HG02870 (cell line): ENCODE results near the gene AGRN.

ENCODE experiments used
- ATAC-seq: cut with Tn5 transposase; IDR thresholded peaks from one replicate; pipeline ENCODE4 v1.9.1; 2021; ENCODE audit warnings: mild to moderate bottlenecking, moderate library complexity; ENCODE audit not compliant: unreplicated experiment

The AGRN gene

DNA sequence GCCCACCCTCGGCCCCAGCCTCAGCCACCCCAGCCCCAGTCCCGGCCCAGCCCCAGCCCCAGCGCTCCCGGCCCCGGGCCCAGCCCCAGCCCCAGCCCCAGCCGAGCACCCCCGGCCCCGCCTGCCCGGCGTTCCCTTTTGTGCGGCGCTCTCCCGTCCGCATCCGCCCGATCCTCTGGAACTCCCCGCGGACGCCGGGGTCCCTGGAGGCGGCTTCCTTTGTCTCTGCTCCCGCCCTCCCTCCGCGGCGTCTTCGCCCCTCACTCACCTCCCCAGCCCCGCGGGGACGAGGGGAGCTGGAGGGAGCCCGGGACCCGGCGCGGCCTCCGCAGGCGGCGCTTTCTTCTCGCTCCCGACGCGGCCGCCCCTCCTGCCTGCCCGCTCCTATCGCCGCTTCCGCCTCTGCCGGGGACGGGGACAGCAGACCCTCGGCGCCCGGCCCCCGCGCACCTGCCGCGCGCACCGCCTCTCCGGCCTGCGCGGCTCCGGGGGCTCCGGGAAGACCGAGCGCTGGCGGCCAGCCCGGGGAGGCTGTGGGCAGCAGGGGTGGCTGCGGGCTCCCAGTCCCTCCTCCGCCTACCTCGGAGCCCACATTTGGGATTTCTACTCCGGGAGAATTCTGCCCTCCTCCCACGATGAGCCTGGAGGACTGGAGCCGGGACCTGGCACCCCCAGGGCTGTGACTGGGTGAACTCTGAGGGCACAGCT, 14.0 kb downstream of the AGRN start:
- no peak for ATAC-seq

DNA sequence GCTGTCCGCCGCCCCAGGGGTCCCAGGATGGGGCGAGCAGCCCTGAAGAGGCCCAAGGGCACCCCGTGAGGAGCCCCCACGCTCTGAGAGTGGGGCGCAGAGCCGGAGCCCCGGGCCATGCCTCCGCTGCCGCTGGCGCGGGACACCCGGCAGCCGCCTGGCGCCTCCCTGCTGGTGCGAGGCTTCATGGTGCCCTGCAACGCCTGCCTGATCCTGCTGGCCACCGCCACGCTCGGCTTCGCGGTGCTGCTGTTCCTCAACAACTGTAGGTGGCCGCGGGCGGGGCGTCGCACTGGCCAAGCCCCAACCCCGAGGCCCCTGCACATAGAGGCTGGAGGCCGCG, 14.5 kb downstream of the AGRN start:
- ATAC-seq: no peak

DNA sequence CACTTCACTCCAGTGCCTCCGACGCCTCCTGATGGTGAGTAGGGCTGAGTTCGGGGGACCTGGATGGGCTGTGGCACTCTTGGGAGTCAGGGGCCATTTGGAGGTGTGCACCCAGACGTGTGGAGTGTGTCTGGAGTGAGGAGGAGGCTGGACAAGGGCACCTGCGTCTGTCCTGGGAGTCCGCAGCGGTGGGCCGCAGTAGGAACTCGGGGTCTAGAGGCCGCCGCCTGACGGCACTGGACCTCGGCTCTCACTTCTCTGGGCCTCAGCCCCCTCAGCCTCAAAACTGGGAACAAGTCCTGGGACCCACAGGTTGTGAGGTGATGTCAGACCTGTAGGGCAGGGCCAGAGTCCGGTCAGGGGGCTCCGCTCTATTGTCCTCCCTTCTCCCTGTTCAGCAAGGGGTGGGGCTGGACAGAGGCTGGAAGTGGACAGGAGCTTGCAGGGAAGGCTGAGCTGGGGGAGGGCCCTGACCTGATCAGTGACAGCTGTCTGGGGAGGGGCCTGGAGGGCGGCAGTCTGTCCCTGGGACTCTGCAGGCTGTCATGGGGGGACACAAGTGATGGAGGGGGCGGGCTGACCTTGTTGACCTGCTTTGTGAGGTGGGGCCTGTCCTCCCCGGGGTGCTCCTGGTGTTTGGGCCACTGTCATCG, 15.5 kb downstream of the AGRN start:
- no peak for ATAC-seq

DNA sequence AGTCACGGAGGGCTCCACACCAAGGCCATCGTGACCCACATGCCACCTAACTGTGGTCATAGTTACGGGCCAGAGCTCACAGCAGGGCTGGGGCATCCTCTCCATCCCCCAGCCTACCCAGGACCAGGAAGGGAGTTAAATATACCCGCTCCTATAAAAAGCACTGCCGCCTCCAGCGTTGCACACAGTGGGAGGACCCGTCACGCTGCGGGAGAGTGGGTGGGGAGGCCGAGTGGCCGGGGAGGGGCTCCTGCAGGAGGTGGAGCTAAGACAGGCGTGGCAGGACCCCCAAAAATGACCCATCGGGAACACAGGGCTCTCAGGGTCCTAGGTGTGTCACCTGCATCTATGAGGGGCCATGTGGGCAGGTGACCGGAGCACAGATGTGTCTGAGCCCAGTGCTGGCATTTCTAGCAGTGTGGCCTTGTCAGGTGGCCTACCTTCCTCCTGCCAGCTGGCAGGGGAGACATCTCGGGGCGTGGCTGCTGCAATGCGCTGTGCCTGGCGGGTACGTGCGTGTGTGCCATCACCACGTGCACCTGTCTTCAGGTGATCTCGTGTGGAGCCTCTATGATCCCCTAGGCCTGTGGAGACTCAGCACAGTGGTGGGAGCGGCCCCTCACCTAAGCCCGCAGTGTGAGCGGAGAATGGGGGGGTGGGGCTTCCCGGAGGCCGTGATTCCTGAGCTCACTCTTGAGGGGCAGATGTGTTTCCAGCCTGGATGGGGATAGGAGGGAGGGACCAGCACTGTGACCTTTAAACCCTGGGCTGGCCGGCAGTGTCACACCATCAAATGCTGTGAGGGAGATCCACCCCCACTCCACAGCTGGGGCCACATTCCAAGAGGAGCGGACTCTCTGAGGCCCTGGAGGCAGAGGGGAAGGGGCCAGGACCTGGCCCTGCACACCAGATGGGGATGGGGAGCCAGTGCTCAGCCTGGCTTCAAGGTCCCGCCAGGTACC, 17.7 kb downstream of the AGRN start:
- no peak for ATAC-seq

DNA sequence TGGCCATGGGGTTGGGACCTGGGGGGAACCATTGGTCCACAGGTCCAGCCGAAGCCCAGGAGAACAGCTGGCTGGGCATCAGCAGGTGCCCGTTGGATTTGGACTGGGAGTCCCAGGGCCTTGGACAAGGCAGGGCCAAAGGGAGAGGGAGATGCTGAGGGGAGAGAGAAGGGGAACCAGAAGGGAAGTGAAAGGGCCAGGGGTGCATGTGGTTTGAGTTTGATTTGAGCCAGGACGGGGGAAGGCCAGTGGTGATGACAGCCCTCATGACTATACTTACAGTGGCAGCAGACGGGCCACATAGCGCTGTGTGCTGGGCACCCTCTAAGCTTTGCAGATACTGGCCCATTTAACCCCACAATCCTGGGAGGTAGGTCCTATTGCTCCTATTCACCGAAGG, 18.8 kb downstream of the AGRN start:
- ATAC-seq: peak; percentile 50

DNA sequence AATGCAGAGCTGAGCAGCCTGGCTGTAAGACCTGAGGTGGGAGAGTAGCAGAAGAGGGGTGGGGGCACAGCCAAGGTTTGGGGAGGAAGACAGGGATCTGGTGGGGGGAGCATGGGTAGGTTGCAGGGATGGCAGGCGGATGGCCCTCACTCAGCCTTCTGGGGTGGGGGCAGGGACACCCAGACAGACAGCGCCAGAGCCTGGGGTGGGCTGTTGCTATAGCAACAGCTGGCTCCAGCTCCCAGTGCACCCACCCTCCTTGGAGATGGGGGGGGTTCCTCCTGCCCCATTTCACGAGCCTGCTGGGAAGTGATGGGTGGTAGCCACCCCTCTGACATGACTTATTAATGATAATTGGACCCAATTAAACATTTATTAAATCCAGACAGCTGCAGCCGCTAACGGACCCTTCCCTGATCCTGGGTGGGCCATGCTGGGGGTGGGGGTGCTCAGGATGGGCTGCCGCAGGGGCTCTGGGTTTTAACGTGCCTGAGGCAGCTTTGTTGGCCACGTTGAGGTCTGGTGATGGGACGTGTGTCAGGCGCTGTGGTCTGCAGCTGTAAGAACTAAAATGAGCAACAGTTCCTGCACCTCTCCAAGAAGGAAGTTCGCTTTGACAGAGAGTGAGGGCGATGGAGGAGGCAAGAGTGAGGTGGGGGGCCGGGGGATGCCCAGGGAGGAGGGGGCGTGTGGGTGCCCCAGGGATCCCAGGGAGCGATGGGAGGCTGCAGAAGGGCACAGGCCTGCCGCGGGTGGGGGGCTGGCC, 19.4 kb downstream of the AGRN start:
- ATAC-seq: no peak

DNA sequence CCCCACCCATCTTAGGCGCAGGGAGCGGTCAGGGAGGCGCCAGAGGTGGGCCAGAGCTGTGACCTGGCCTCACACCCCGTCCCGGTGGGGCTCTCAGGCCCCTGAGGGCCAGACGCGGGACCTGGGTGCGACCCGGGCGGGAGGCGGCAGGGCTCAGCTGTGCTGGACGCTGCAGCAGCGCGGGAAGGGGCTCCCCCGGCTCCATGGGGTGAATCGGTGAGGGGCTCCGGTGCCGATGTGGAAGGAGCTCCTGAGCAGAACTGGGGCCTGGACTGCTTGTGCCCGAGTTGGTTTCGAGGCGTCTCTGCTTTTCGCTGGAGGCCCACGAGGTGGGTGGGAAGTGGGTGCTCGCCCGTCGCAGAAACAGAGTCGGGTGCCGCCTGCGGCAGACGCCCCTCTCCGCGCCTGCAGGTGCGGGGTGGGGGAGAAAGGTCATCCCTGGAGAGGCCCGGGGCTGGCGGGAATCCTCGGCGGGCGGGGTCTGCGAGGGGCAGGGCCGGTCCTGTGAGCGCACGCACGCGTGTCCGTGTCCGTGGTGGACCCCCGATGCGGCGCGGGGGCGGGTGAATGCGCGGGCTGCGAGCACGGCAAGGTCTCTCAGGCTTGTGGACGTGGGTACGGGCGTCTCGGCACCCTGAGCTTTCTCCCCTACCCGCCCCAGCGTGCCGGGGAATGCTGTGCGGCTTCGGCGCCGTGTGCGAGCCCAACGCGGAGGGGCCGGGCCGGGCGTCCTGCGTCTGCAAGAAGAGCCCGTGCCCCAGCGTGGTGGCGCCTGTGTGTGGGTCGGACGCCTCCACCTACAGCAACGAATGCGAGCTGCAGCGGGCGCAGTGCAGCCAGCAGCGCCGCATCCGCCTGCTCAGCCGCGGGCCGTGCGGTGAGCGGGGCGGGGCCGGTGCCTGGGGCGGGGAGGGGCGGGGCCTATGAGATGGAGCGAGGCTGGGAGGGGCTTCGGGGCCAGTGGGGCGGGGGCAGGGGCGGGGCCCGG, 20.4 kb downstream of the AGRN start:
- no peak for ATAC-seq

DNA sequence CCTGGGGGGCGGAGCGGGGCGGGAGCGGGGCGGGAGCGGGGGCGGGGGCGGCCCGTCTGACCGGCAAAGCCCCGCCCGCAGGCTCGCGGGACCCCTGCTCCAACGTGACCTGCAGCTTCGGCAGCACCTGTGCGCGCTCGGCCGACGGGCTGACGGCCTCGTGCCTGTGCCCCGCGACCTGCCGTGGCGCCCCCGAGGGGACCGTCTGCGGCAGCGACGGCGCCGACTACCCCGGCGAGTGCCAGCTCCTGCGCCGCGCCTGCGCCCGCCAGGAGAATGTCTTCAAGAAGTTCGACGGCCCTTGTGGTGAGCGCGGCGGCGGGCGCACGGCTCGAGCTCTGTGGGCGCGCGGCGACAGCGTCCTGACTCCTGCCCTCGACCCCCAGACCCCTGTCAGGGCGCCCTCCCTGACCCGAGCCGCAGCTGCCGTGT, 21.2 kb downstream of the AGRN start:
- no peak for ATAC-seq

DNA sequence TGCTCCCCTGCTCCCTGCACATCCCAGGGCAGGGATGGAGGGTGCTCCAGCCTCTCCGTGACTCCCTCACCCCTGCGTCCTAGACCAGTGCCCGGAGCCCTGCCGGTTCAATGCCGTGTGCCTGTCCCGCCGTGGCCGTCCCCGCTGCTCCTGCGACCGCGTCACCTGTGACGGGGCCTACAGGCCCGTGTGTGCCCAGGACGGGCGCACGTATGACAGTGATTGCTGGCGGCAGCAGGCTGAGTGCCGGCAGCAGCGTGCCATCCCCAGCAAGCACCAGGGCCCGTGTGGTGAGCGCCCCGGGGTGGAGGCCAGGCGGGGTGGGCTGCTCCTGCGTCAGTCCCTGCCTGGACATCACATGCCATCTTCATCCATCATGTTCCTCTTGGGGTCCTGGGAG, 22.0 kb downstream of the AGRN start:
- ATAC-seq: no peak

DNA sequence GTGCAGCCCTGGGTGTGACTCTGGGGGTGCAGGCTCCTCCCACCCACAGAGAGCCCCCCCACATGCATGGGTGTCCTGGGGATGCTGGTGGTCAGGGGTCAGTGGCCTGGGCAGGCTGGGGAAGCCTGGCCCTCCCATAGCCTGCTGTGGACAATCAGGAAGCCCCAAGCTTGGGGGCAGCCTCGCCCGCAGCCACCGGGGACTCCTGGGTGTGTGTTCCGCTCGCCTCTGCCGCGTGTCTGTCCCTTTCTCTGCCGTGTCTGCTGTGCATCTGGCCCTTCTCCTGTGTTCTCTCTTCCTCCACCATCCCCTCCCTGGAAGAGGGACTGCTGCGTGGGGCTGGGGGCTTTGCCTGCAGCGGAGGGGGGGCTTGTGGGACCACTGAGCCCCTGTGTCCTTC, 22.9 kb downstream of the AGRN start:
- no peak for ATAC-seq

DNA sequence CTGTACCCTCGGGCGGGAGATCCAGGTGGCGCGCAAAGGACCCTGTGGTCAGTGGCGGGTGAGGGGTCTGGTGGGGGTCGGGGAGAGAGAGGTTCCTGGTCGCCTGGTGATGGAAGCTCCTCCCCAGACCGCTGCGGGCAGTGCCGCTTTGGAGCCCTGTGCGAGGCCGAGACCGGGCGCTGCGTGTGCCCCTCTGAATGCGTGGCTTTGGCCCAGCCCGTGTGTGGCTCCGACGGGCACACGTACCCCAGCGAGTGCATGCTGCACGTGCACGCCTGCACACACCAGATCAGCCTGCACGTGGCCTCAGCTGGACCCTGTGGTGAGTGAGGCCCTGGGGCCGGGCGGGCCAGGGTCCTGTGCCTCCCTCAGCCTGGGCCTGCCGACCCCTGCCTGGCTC, 23.5 kb downstream of the AGRN start:
- ATAC-seq: no peak

DNA sequence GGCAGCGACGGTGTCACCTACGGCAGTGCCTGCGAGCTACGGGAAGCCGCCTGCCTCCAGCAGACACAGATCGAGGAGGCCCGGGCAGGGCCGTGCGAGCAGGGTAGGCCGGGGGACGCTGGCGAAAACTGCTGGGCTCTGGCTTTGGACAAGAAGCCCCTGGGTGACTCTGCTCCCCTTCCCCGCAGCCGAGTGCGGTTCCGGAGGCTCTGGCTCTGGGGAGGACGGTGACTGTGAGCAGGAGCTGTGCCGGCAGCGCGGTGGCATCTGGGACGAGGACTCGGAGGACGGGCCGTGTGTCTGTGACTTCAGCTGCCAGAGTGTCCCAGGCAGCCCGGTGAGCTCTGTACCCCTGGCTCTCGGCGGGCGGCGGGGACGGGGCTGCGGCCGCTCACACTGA, 24.0 kb downstream of the AGRN start:
- ATAC-seq: no peak

DNA sequence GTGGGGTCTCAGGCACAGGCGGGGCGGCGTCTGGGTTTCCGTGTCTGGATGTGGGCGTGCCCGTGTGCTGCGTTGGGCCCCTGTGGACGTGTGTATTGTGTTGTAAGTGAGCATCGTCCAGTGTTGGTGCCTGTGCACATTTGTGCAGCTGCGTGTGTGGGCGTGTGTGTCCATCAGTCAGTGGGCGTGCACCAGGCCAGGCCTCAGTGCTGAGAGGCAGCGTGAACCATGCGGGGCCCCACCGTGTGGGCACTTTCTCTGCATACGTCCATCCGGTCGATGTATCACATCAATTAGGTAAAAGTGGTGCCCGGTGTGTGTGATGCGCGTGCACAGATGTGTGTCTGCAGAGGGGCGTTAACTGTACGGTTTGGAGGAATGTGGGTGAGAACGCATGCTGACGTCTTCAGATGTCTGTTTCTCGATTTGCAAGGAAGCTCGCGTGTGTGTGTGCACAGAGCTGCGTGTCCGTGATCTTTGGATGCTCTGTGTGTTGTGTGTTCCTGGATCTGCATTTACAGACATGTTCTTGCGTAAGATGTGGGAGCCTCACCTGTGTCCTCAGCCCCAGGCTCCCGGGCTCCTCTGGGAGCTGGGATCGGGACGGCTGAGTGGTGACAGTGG, 24.6 kb downstream of the AGRN start:
- no peak for ATAC-seq

DNA sequence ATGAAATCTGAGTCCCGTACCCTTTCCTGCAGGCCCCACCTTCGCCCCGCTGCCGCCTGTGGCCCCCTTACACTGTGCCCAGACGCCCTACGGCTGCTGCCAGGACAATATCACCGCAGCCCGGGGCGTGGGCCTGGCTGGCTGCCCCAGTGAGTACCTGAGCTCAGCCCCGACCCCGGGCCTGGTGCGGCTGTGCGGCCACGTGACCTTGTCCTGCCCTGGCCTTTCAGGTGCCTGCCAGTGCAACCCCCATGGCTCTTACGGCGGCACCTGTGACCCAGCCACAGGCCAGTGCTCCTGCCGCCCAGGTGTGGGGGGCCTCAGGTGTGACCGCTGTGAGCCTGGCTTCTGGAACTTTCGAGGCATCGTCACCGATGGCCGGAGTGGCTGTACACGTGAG, 25.2 kb downstream of the AGRN start:
- no peak for ATAC-seq

DNA sequence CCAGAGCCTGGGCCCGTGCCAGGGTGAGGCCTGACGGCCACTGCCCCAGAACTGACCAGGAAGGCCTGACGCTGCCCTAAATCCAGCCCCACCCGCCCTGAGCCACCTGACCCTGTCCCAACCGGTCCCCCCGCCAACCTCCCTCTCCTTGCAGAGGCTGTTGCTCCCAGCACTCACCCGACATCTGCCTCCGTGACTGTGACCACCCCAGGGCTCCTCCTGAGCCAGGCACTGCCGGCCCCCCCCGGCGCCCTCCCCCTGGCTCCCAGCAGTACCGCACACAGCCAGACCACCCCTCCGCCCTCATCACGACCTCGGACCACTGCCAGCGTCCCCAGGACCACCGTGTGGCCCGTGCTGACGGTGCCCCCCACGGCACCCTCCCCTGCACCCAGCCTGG, 26.3 kb downstream of the AGRN start:
- ATAC-seq: no peak

DNA sequence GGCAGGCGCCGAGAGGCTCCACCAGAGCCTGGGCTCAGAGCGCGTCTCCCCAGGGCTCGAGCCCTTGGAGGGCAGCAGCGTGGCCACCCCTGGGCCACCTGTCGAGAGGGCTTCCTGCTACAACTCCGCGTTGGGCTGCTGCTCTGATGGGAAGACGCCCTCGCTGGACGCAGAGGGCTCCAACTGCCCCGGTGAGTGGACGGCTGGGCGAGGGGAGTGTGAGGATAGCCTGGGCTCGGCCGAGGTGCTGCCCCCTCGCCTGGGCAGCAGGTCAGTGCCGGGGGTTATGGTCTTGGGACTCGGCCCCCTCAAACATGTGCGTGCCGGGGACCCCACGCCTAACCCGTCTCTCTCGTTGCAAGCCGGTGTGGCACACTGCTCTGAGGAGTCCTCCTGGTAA, 26.8 kb downstream of the AGRN start:
- ATAC-seq: no peak

DNA sequence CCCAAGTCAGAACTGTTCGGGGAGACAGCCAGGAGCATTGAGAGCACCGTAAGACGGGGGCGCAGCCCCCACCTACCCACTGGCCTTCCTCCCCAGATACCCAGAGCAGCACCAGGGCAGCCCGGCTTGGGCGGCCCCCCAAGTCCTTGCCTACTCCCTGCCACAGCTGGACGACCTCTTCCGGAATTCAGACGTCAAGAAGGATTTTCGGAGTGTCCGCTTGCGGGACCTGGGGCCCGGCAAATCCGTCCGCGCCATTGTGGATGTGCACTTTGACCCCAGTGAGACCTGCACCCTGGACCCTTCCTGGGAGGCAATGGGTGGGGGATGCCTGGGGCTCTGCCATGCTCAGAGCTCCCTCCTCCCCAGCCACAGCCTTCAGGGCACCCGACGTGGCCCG, 27.5 kb downstream of the AGRN start:
- ATAC-seq: no peak

DNA sequence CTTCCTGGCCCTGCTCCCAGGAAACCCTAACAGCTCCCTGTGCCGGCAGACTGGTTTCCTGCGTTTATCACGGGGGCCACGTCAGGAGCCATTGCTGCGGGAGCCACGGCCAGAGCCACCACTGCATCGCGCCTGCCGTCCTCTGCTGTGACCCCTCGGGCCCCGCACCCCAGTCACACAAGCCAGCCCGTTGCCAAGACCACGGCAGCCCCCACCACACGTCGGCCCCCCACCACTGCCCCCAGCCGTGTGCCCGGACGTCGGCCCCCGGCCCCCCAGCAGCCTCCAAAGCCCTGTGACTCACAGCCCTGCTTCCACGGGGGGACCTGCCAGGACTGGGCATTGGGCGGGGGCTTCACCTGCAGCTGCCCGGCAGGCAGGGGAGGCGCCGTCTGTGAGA, 28.0 kb downstream of the AGRN start:
- ATAC-seq: no peak

DNA sequence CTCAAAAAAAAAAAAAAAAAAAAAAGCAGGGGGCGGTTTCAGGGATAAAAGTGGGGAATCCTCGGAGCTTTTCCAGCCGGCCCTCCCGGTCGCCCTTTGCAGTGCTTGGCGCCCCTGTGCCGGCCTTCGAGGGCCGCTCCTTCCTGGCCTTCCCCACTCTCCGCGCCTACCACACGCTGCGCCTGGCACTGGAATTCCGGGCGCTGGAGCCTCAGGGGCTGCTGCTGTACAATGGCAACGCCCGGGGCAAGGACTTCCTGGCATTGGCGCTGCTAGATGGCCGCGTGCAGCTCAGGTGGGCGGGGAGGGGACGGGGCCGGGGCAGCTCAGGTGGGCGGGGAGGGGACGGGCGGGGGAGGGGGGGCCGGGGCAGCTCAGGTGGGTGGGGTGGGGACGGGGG, 28.8 kb downstream of the AGRN start:
- ATAC-seq: no peak
